Activated CD4-positive, alpha-beta T cell treated with anti-CD3 and anti-CD28 coated beads, Interleukin-2, amount 10 ng/mL, durations not matched to agents 24 days and 14 days (primary cell): Measurements from ENCODE around the gene MAST4. TPM values are rescaled to one million over a fixed set of nuclear protein-coding genes. Genes with fewer than 3 reads are reported as not detected.

Experiments used
- DNase-seq: peaks from one replicate; pipeline ENCODE4 v3.0.0; 2022
- H3K27ac Mint-ChIP-seq: one replicate; pipeline ENCODE4 v1.8.0; 2022; ENCODE audit warnings: mild to moderate bottlenecking, mixed read lengths
- H3K27me3 Mint-ChIP-seq: one replicate; pipeline ENCODE4 v1.8.0; 2022; ENCODE audit warnings: mixed read lengths
- H3K36me3 Mint-ChIP-seq: one replicate; pipeline ENCODE4 v1.8.0; 2022; ENCODE audit warnings: low read depth, mild to moderate bottlenecking, mixed read lengths
- H3K4me1 Mint-ChIP-seq: one replicate; pipeline ENCODE4 v1.8.0; 2021; ENCODE audit warnings: mixed read lengths
- H3K4me3 Mint-ChIP-seq: one replicate; pipeline ENCODE4 v1.8.0; 2022; ENCODE audit warnings: mild to moderate bottlenecking, moderate library complexity, mixed read lengths
- H3K9me3 Mint-ChIP-seq: one replicate; pipeline ENCODE4 v1.8.0; 2021; ENCODE audit warnings: mixed read lengths
- intact Hi-C: fragments of 100-400 bp; cut with micrococcal nuclease; formaldehyde crosslinking; loops from one replicate; pipeline ENCODE4 v1.15.1; 2023
- total RNA-seq: library from RNA; stranded (reverse); gene quantifications from 2 replicates; pipeline ENCODE4 v1.2.3, GENCODE V29; 2022

MAST4 gene
- total RNA-seq, 1 donor from 2014 or later = 16.1 TPM

- H3K27me3 Mint-ChIP-seq = peaks cover 19% of the 10 kb centered on the region
- no peaks in the 10 kb centered on the region for H3K9me3 Mint-ChIP-seq
- H3K4me3 Mint-ChIP-seq = no peak overlapping the region
- no peak for DNase-seq
- no peak overlapping the region for H3K27ac Mint-ChIP-seq
- H3K4me1 Mint-ChIP-seq = peaks cover 2% of the 10 kb centered on the region
- intact Hi-C loops = no loop called here
- no peaks in the 10 kb centered on the region for H3K36me3 Mint-ChIP-seq
These were observed 47.2 kb downstream of the MAST4 start for GRCh38 chr5:66643387-66643786.

GRCh38 chr5:66644111-66644510, 47.9 kb downstream of the MAST4 start:
- intact Hi-C loops = no loop called here
- Mint-ChIP-seq H3K27ac (no peak overlapping the region), H3K4me3 (no peak overlapping the region), H3K27me3 (peaks cover 14% of the 10 kb centered on the region), H3K4me1 (peaks cover 2% of the 10 kb centered on the region), H3K9me3 (no peaks in the 10 kb centered on the region), H3K36me3 (no peaks in the 10 kb centered on the region)
- no peak for DNase-seq

- intact Hi-C loops = no loop called here
- no peaks in the 10 kb centered on the region for H3K36me3 Mint-ChIP-seq
These were observed 48.8 kb downstream of the MAST4 start for GRCh38 chr5:66645039-66645438.

GRCh38 chr5:66646570-66646969, 50.4 kb downstream of the MAST4 start:
- Mint-ChIP-seq H3K36me3 (no peaks in the 10 kb centered on the region), H3K27ac (no peak overlapping the region), H3K9me3 (no peaks in the 10 kb centered on the region), H3K4me1 (peaks cover 2% of the 10 kb centered on the region), H3K4me3 (no peak overlapping the region), H3K27me3 (peaks cover 11% of the 10 kb centered on the region)
- intact Hi-C loops = no loop called here
- DNase-seq = no peak

More at GRCh38 chr5:66645039-66645438, 48.8 kb downstream of the MAST4 start:
- H3K27ac Mint-ChIP-seq = no peak overlapping the region
- peaks cover 2% of the 10 kb centered on the region for H3K4me1 Mint-ChIP-seq
- H3K9me3 Mint-ChIP-seq = no peaks in the 10 kb centered on the region
- H3K27me3 Mint-ChIP-seq = peaks cover 12% of the 10 kb centered on the region
- no peak for DNase-seq
- H3K4me3 Mint-ChIP-seq = no peak overlapping the region

GRCh38 chr5:66647146-66647856, 51.1 kb downstream of the MAST4 start:
- H3K9me3 Mint-ChIP-seq = no peaks in the 10 kb centered on the region
- H3K4me1 Mint-ChIP-seq = peaks cover 2% of the 10 kb centered on the region
- DNase-seq = no peak
- no peak overlapping the region for H3K27ac Mint-ChIP-seq
- peaks cover 11% of the 10 kb centered on the region for H3K27me3 Mint-ChIP-seq
- intact Hi-C loops = no loop called here
- no peaks in the 10 kb centered on the region for H3K36me3 Mint-ChIP-seq
- H3K4me3 Mint-ChIP-seq = no peak overlapping the region

GRCh38 chr5:66652818-66653217, 56.6 kb downstream of the MAST4 start:
- no peaks in the 10 kb centered on the region for H3K36me3 Mint-ChIP-seq
- intact Hi-C loops = no loop called here
- H3K27me3 Mint-ChIP-seq = peaks cover 6% of the 10 kb centered on the region

GRCh38 chr5:66653325-66653724, 57.1 kb downstream of the MAST4 start:
- no peak overlapping the region for H3K27ac Mint-ChIP-seq
- H3K4me1 Mint-ChIP-seq = no peaks in the 10 kb centered on the region
- H3K9me3 Mint-ChIP-seq = peaks cover 6% of the 10 kb centered on the region
- no peaks in the 10 kb centered on the region for H3K36me3 Mint-ChIP-seq
- H3K27me3 Mint-ChIP-seq = peaks cover 6% of the 10 kb centered on the region
- H3K4me3 Mint-ChIP-seq = no peak overlapping the region
- DNase-seq = peak; percentile 27
- intact Hi-C loops = no loop called here

More at GRCh38 chr5:66652818-66653217, 56.6 kb downstream of the MAST4 start:
- peak; percentile 41 for DNase-seq
- Mint-ChIP-seq H3K27ac (no peak overlapping the region), H3K9me3 (peaks cover 6% of the 10 kb centered on the region), H3K4me3 (no peak overlapping the region), H3K4me1 (no peaks in the 10 kb centered on the region)

- no peak overlapping the region for H3K4me3 Mint-ChIP-seq
- H3K27ac Mint-ChIP-seq = no peak overlapping the region
- intact Hi-C loops = no loop called here
- H3K27me3 Mint-ChIP-seq = peaks cover 9% of the 10 kb centered on the region
- peaks cover 6% of the 10 kb centered on the region for H3K9me3 Mint-ChIP-seq
- H3K4me1 Mint-ChIP-seq = peaks cover 3% of the 10 kb centered on the region
- no peaks in the 10 kb centered on the region for H3K36me3 Mint-ChIP-seq
- peak; percentile 29 for DNase-seq
These were observed 59.5 kb downstream of the MAST4 start for GRCh38 chr5:66655395-66656324.

- Mint-ChIP-seq H3K4me3 (no peak overlapping the region), H3K9me3 (no peaks in the 10 kb centered on the region), H3K4me1 (peaks cover 3% of the 10 kb centered on the region), H3K27me3 (peaks cover 9% of the 10 kb centered on the region), H3K36me3 (no peaks in the 10 kb centered on the region), H3K27ac (no peak overlapping the region)
- intact Hi-C loops = no loop called here
- DNase-seq = peak; percentile 36
These were observed 62.3 kb downstream of the MAST4 start for GRCh38 chr5:66658516-66658915.

GRCh38 chr5:66659780-66660179, 63.6 kb downstream of the MAST4 start:
- no peaks in the 10 kb centered on the region for H3K36me3 Mint-ChIP-seq
- H3K4me3 Mint-ChIP-seq = no peak overlapping the region
- intact Hi-C loops = no loop called here
- peak; percentile 50 for DNase-seq
- no peaks in the 10 kb centered on the region for H3K9me3 Mint-ChIP-seq
- H3K4me1 Mint-ChIP-seq = peaks cover 3% of the 10 kb centered on the region
- H3K27me3 Mint-ChIP-seq = peaks cover 17% of the 10 kb centered on the region
- no peak overlapping the region for H3K27ac Mint-ChIP-seq

GRCh38 chr5:66660396-66660795, 64.2 kb downstream of the MAST4 start:
- Mint-ChIP-seq H3K9me3 (no peaks in the 10 kb centered on the region), H3K36me3 (no peaks in the 10 kb centered on the region), H3K27ac (no peak overlapping the region), H3K4me1 (peaks cover 3% of the 10 kb centered on the region), H3K4me3 (no peak overlapping the region), H3K27me3 (peaks cover 20% of the 10 kb centered on the region)
- intact Hi-C loops = no loop called here
- DNase-seq = peak; percentile 17

GRCh38 chr5:66661149-66661548, 65.0 kb downstream of the MAST4 start:
- peak; percentile 33 for DNase-seq
- no peaks in the 10 kb centered on the region for H3K36me3 Mint-ChIP-seq
- intact Hi-C loops = no loop called here

GRCh38 chr5:66666778-66667177, 70.6 kb downstream of the MAST4 start:
- H3K4me3 Mint-ChIP-seq = no peak overlapping the region
- no peaks in the 10 kb centered on the region for H3K4me1 Mint-ChIP-seq
- H3K36me3 Mint-ChIP-seq = no peaks in the 10 kb centered on the region
- H3K27me3 Mint-ChIP-seq = peaks cover 24% of the 10 kb centered on the region
- DNase-seq = no peak
- H3K9me3 Mint-ChIP-seq = no peaks in the 10 kb centered on the region
- H3K27ac Mint-ChIP-seq = no peak overlapping the region
- intact Hi-C loops = no loop called here

More at GRCh38 chr5:66661149-66661548, 65.0 kb downstream of the MAST4 start:
- H3K4me3 Mint-ChIP-seq = no peak overlapping the region
- no peaks in the 10 kb centered on the region for H3K9me3 Mint-ChIP-seq
- no peak overlapping the region for H3K27ac Mint-ChIP-seq
- H3K27me3 Mint-ChIP-seq = peaks cover 20% of the 10 kb centered on the region
- peaks cover 3% of the 10 kb centered on the region for H3K4me1 Mint-ChIP-seq
